Loucy (cell line): ENCODE data around the gene AGBL5.

Experiments
- H2AFZ ChIP-seq: fragments of 200-600 bp; sonication (generic); 2 replicates; pipeline ENCODE4 v1.6.0; 2016; ENCODE audit warnings: antibody characterized with exemption, mild to moderate bottlenecking, low read length, moderate library complexity
- H3F3A ChIP-seq: fragments of 200-600 bp; 2 replicates; pipeline ENCODE4 v1.6.0; 2016; ENCODE audit warnings: antibody characterized with exemption, low read depth, mild to moderate bottlenecking
- H3K27me3 ChIP-seq: fragments of 200-600 bp; sonication (generic); 2 replicates; pipeline ENCODE4 v1.6.1; 2014; ENCODE audit warnings: low read length, mild to moderate bottlenecking; ENCODE audit not compliant: insufficient read depth, poor library complexity, severe bottlenecking
- H3K36me3 ChIP-seq: fragments of 200-600 bp; sonication (generic); 2 replicates; pipeline ENCODE4 v1.6.1; 2016; ENCODE audit warnings: low read length; ENCODE audit not compliant: insufficient read depth
- H3K4me1 ChIP-seq: fragments of 200-600 bp; sonication (generic); 2 replicates; pipeline ENCODE4 v1.5.1; 2014; ENCODE audit warnings: low read length, mild to moderate bottlenecking; ENCODE audit not compliant: insufficient read depth, poor library complexity, severe bottlenecking
- H3K4me2 ChIP-seq: fragments of 200-600 bp; sonication (generic); 2 replicates; pipeline ENCODE4 v1.6.0; 2014; ENCODE audit warnings: antibody characterized with exemption, low read length, low read depth, mild to moderate bottlenecking; ENCODE audit not compliant: poor library complexity, severe bottlenecking
- H3K4me3 ChIP-seq: fragments of 200-600 bp; sonication (generic); 2 replicates; pipeline ENCODE4 v1.5.1; 2014; ENCODE audit warnings: low read length, mild to moderate bottlenecking, mixed read lengths; ENCODE audit not compliant: poor library complexity, severe bottlenecking
- H3K79me2 ChIP-seq: fragments of 200-600 bp; sonication (generic); 2 replicates; pipeline ENCODE4 v1.6.1; 2014; ENCODE audit warnings: low read length; ENCODE audit not compliant: insufficient read depth
- H3K9ac ChIP-seq: fragments of 200-600 bp; sonication (generic); 2 replicates; pipeline ENCODE4 v1.6.0; 2014; ENCODE audit warnings: mild to moderate bottlenecking, low read depth, low read length, moderate library complexity; ENCODE audit not compliant: poor library complexity, severe bottlenecking
- H3K9me2 ChIP-seq: fragments of 200-600 bp; sonication (generic); replicated peaks from 2 replicates; pipeline ENCODE4 v1.6.1; 2016; ENCODE audit warnings: low read depth, low read length, mixed read lengths
- H3K9me3 ChIP-seq: fragments of 200-600 bp; sonication (generic); 2 replicates; pipeline ENCODE4 v1.6.1; 2014; ENCODE audit warnings: mild to moderate bottlenecking, antibody characterized with exemption, low read length, low read depth; ENCODE audit not compliant: insufficient read depth
- H4K20me1 ChIP-seq: fragments of 200-600 bp; sonication (generic); 2 replicates; pipeline ENCODE4 v1.6.0; 2014; ENCODE audit warnings: antibody characterized with exemption, low read length, mild to moderate bottlenecking; ENCODE audit not compliant: insufficient read depth, poor library complexity, severe bottlenecking
- EZH2phosphoT487 ChIP-seq: fragments of 200-600 bp; IDR thresholded peaks from 2 replicates; pipeline ENCODE4 v1.6.1; 2018; ENCODE audit warnings: antibody characterized with exemption, mild to moderate bottlenecking, moderate library complexity, borderline replicate concordance
- TF ChIP-seq, protein P1 (sequence below): fragments of 200-600 bp; sonication (generic); conservative IDR thresholded peaks from 2 replicates; pipeline ENCODE4 v1.5.1; 2014; ENCODE audit warnings: mild to moderate bottlenecking, antibody characterized with exemption, low read length

Gene AGBL5, protein sequence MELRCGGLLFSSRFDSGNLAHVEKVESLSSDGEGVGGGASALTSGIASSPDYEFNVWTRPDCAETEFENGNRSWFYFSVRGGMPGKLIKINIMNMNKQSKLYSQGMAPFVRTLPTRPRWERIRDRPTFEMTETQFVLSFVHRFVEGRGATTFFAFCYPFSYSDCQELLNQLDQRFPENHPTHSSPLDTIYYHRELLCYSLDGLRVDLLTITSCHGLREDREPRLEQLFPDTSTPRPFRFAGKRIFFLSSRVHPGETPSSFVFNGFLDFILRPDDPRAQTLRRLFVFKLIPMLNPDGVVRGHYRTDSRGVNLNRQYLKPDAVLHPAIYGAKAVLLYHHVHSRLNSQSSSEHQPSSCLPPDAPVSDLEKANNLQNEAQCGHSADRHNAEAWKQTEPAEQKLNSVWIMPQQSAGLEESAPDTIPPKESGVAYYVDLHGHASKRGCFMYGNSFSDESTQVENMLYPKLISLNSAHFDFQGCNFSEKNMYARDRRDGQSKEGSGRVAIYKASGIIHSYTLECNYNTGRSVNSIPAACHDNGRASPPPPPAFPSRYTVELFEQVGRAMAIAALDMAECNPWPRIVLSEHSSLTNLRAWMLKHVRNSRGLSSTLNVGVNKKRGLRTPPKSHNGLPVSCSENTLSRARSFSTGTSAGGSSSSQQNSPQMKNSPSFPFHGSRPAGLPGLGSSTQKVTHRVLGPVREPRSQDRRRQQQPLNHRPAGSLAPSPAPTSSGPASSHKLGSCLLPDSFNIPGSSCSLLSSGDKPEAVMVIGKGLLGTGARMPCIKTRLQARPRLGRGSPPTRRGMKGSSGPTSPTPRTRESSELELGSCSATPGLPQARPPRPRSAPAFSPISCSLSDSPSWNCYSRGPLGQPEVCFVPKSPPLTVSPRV

GRCh38 chr2:27050996-27051901 lies at the start of gene AGBL5:
Gene AGBL5 (plus strand): TSS chr2:27051668. CDS start chr2:27052959, 1,291 bp downstream.
- Histone ChIP-seq H4K20me1 (no peaks in the 10 kb centered on the region), H3K36me3 (peaks cover 26% of the 10 kb centered on the region; the same call in 1 of the 2 replicates), H3K9me2 (no peaks in the 10 kb centered on the region), H3F3A (peaks cover 3% of the 10 kb centered on the region; the same call in 1 of the 2 replicates), H3K79me2 (peaks cover 21% of the 10 kb centered on the region), H2AFZ (peak within 1 kb of the TSS; percentile 92), H3K27me3 (no peaks in the 10 kb centered on the region), H3K9ac (peak within 1 kb of the TSS; percentile 88), H3K4me2 (peak within 1 kb of the TSS; percentile 91), H3K4me3 (peak within 1 kb of the TSS; percentile 94), H3K9me3 (no peaks in the 10 kb centered on the region), H3K4me1 (peaks cover 25% of the 10 kb centered on the region)
- no peak for TF ChIP-seq EZH2phosphoT487
- TF ChIP-seq, protein P1, sequence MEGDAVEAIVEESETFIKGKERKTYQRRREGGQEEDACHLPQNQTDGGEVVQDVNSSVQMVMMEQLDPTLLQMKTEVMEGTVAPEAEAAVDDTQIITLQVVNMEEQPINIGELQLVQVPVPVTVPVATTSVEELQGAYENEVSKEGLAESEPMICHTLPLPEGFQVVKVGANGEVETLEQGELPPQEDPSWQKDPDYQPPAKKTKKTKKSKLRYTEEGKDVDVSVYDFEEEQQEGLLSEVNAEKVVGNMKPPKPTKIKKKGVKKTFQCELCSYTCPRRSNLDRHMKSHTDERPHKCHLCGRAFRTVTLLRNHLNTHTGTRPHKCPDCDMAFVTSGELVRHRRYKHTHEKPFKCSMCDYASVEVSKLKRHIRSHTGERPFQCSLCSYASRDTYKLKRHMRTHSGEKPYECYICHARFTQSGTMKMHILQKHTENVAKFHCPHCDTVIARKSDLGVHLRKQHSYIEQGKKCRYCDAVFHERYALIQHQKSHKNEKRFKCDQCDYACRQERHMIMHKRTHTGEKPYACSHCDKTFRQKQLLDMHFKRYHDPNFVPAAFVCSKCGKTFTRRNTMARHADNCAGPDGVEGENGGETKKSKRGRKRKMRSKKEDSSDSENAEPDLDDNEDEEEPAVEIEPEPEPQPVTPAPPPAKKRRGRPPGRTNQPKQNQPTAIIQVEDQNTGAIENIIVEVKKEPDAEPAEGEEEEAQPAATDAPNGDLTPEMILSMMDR: no peak

- H3K9ac ChIP-seq: no peak overlapping the region
- no peaks in the 10 kb centered on the region for H3K9me2 ChIP-seq
- H2AFZ ChIP-seq: no peak overlapping the region
- no peaks in the 10 kb centered on the region for H3F3A ChIP-seq
- TF ChIP-seq, protein P1: no peak
- no peak for TF ChIP-seq EZH2phosphoT487
- no peaks in the 10 kb centered on the region for H3K9me3 ChIP-seq
- no peaks in the 10 kb centered on the region for H3K79me2 ChIP-seq
- H3K4me1 ChIP-seq: no peaks in the 10 kb centered on the region
- no peaks in the 10 kb centered on the region for H4K20me1 ChIP-seq
- no peaks in the 10 kb centered on the region for H3K36me3 ChIP-seq
- H3K4me3 ChIP-seq: no peak overlapping the region
- no peak overlapping the region for H3K4me2 ChIP-seq
- H3K27me3 ChIP-seq: no peaks in the 10 kb centered on the region
These were observed 49.5 kb upstream of the AGBL5 start for GRCh38 chr2:27001950-27002349.

GRCh38 chr2:27003007-27003406 lies 48.5 kb upstream of the AGBL5 start:
- H3K9ac ChIP-seq: no peak overlapping the region
- H3K27me3 ChIP-seq: no peaks in the 10 kb centered on the region
- no peak overlapping the region for H2AFZ ChIP-seq
- H3K36me3 ChIP-seq: no peaks in the 10 kb centered on the region
- no peaks in the 10 kb centered on the region for H3K9me3 ChIP-seq
- H3K79me2 ChIP-seq: no peaks in the 10 kb centered on the region
- TF ChIP-seq, protein P1: no peak
- no peak for TF ChIP-seq EZH2phosphoT487
- H4K20me1 ChIP-seq: no peaks in the 10 kb centered on the region
- H3K4me2 ChIP-seq: no peak overlapping the region
- no peaks in the 10 kb centered on the region for H3K9me2 ChIP-seq
- no peak overlapping the region for H3K4me3 ChIP-seq
- H3F3A ChIP-seq: no peaks in the 10 kb centered on the region
- H3K4me1 ChIP-seq: no peaks in the 10 kb centered on the region
